Activated CD4-positive, CD25-positive, alpha-beta regulatory T cell treated with anti-CD3 and anti-CD28 coated beads, Interleukin-2, amount 50 U/mL, for 24 hours (primary cell): ENCODE data around the gene SELENON.
A peak's percentile ranks its signal among the peaks of the same experiment; 100 is the strongest.

Experiments used
- ATAC-seq, 2 donors: fragments of 150-1000 bp; cut with Tn5 transposase; one replicate each; pipeline ENCODE4 v1.10.0; 2021; ENCODE audit warnings: mild to moderate bottlenecking in 1 of 2, moderate library complexity in 1 of 2

The SELENON gene

DNA sequence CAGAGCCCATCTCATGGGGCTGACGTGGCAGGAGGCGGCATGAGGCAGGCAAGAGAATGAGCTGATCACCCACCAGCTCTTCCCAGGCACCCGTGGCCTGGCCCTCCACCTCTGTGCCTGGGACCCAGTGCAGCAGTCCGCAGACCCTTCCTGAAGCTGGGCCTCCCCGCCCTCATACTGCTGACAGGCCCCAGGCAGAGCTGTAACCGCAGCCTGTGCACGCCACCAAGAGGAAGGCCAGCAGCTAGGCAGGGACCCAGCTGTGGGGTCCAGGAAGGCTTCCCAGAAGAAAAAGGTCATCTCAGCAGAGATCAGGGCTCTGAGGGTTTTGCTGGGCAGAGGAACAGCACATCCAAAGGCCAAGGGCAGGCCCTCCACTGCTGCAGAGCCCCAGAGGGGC lies 9.9 kb downstream of the SELENON start:
- ATAC-seq: no peak

DNA sequence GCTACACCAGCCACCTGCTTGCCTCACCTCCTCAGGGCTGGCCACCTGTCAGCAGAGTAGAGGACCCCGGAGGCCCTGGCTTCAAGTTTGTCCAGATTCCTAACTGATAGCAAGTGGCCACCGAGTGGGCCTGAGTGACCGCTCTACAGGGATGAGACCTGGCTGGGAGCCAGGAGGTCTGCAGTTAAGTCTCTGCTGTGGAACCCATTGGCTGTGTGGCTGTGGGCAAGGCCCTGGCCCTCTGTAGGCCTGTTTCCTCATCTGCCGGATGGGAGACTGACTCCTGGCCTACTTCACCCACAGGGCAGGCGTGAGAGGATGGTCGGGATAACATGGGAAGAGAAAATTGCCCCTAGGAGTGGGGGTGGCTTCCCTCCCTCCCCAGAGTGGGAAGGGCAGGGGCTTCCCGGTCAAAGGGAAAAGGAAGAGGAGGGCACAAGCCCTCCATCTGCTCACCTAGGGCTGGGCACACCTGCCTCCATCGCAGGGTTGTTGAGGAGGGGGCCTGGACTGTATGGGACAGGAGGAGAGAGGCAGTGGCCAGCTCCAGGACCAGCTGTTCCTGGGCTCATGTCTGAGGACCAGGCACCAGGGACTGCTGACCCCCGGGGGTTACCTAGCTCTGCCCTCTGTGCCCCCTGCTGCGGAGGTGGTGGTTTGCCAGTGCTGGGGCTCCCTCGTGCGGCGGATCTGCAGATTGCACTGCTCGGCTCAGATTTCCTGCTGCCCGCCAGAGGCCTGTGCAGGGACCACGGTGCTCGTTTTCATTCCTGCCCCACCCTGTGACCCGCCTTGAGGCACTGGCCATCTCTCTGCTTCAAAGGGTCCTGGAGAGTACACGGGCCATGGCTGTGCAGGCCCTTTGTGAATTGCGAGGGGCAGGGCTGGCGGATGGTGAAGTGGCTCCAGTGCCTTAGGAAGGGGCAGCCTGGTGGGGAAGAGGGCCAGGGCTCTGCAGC lies 10.6 kb downstream of the SELENON start:
- peak; percentile 68 to 78 for ATAC-seq

- no peak for ATAC-seq
Measured at GRCh38 chr1:25811384-25812082, 11.5 kb downstream of the SELENON start.

DNA sequence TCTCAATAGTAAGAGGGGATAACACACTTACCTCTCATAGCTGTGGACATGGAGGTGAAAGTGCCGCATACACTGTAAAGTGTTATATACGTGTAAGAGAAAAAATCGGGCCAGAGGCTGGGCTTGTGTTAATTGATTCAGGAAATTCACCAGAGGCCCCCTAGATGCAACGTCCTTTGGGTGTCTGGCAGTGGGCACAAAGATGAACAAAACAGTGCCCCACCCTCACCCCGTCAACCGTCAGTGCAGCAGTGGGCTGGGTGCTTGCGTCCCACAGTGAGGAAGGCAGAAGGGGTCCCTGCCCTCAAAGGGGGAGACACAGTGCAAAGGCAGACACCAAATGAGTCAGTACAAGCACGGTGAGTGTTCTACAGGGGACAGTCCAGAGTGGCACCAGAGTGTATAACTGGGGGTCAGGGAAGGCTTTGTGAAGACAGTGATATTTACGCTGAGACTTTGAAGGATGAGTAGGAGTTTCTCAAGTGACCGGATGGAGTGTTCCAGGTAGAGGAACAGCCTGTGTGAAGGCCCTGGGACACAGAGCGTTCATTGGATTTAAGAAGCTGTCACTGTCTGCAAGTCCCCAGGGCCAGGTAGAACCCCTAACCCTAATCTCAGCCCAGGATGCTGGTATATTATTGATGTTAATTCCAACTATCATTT lies 13.2 kb downstream of the SELENON start:
- no peak for ATAC-seq

GRCh38 chr1:25813734-25814471 lies 13.9 kb downstream of the SELENON start:
- ATAC-seq: peak in 1 of 2 donors; percentile 11

DNA sequence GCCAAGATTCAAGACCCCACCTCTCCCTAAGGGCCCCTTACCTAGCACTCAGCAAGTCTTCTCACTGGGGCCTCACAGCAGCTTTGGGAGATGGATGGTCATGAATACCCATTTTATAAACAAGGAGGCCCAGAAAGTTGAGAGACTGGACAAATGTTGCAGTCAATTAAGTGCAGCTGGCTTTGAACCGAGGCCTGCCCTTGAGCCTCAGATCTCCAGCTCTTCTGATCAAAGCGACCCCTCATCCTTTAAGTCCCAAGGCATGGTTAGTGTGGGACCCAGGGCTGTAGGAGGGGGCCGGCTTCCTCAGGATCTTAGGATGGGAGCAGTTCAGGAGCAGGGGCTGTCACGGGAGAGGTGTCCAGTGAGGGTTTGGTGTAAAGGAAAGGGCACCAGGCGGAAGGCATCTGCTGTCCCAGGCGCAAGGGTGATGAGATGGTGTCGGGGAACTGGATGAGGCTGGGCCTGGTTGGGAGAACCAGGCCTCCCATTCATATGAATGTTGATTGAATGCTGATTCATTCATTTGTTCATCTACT lies 14.6 kb downstream of the SELENON start:
- no peak for ATAC-seq

DNA sequence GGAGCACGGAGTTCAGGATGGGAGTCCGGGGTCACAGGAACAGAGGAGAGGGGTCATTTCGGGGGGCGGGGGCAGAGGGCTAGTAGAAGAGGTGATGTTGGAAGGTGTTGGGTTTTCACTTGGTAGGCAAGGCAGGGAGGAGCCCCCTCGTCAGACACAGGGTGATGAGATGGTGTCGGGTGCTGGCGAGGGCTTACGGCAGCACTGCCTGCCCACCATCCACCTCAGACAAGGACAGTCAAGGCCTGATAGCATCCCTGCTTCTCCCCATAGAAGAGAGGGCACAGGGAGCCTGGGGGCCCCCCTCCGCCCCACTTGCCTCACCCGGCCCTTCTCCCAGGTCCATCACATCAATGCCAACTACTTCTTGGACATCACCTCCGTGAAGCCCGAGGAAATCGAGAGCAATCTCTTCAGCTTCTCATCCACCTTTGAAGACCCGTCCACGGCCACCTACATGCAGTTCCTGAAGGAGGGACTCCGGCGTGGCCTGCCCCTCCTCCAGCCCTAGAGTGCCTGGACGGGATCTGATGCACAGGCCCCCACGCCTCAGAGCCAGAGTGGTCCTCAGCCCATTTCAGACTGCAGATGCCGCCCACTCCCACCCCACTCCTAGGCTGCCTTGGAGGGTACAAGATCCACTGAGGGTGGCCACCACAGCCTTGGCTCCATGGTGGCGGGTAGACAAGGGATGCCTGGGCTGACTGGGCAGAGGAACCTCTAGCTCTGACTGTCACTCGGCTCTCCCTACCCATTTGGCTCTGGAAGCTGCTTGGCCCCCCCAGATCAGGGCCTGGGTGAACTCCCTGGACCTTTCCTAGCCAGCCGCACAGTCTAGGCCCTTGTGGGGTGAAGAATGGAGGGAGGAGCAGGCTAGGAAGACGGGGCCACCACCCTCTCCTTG lies 15.5 kb downstream of the SELENON start:
- ATAC-seq: no peak

- ATAC-seq: no peak
Measured at GRCh38 chr1:25816112-25816718, 16.2 kb downstream of the SELENON start.

GRCh38 chr1:25817840-25818501 lies 18.0 kb downstream of the SELENON start:
- ATAC-seq: no peak

- ATAC-seq: no peak
Measured at GRCh38 chr1:25818569-25818968, 18.6 kb downstream of the SELENON start.

DNA sequence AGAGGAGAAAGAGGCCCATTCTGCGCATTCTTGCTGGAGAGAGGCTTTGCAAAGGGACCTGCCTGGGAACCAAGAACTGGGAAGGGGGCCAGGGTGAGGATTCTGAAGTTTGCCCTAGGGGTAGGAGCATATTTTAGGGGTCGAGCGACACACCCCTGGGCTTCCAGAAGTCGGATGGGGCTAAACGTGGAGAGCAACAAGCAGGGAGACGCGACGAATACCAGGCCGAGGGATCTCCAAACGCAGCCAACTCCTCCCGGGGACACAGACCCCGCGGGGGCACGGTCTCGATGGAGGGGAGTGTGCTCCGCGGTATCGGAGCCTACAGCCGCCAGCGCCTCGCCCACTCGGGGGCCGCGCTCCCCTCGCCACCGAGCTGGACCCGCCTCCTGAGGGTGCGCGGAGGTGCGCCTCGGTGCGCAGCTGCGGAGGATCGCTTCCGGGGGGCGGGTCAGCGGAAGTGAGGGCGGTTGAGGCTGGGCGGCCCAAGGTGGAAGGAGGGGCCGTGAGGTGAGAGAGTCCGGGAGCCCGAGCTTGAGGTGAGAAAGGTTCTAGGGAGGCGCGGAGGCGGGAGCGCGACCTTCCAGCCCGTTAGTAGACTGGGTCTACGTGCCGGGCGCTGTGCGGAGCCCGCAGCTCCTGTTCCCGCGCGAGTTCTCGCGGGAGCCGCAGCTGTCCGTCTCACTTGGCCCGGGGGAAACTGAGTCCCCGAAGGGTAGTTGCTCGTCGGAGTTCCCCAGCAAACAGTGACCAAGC lies 19.7 kb downstream of the SELENON start, which contains the start of gene MTFR1L:
TSS of gene MTFR1L (plus strand) at position 464 of the 756 bp plus-strand sequence. CDS start 3,151 bp downstream, outside the sequence.
- ATAC-seq: peak; percentile 91 to 92

- peak; percentile 59 to 66 for ATAC-seq
Measured at GRCh38 chr1:25820247-25821111, 20.5 kb downstream of the SELENON start.

DNA sequence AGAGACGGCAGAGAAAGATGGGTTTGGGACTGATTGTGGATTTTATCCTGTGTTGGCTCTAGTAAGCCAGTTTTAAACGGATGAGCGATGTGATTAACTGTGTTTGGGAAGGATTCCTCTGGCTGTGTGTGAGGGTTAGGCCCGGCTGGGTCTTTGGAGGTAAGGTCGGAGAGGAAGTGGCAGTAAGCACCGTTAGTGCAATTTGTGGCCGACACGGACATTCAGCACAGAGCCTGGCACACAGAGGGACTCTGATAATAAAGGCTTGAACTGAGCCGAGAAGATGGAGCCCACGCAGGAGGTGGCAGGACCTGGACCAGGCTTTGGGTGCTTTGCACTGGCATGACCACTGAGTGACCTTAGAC lies 21.1 kb downstream of the SELENON start:
- no peak for ATAC-seq

DNA sequence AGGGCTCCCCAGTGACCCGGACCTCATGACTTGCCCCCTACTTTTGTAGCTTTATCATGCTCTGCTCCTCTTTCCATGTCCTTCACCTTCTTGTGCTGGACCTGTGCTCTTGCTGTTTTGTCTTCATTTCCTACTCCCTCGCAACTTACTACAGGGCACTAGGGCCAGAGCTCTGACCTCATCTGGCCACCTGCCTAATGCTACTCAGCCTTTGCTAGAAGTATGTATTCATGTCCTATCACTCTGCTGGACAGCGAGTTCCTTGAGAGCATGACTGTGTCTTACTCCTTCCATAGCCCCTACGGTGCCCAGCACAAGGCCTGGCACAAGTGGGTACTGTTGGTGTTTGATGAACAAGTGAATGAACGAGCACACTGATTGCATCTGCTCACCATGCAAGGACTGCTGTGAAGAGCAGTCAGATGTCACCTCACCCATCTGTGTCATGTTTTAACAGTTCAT lies 21.7 kb downstream of the SELENON start:
- ATAC-seq: no peak

GRCh38 chr1:25825605-25826004 lies 25.6 kb downstream of the SELENON start:
- no peak for ATAC-seq

DNA sequence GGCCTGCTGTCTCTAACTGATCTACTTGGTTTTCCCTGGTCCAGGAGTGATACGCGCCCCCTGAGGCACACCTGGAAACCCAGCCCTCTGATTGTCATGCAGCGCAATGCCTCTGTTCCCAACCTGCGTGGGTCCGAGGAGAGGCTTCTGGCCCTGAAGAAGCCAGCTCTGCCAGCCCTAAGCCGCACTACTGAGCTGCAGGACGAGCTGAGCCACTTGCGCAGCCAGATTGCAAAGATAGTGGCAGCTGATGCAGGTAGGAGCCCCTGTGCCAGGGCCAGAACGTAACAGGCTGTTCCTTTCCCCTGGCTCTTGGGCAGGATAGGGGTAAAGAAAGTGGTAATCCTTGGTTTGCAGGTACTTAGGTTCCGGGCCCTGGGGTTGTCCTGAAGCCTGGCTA lies 26.6 kb downstream of the SELENON start:
- no peak for ATAC-seq

GRCh38 chr1:25828491-25828890 lies 28.5 kb downstream of the SELENON start:
- no peak for ATAC-seq

- no peak for ATAC-seq
Measured at GRCh38 chr1:25829046-25829445, 29.1 kb downstream of the SELENON start.
